Fibroblast of lung (primary cell): Measurements from ENCODE around the gene PXDC1.

Experiments used
- CTCF ChIP-seq, 2 donors: IDR thresholded peaks in 1 of 2; conservative IDR thresholded peaks in 1 of 2; 1 replicate in 1 of 2; 2 replicates in 1 of 2; pipeline ENCODE4 v1.5.1; 2011 to 2012; ENCODE audit warnings: low read length in 2 of 2, control low read depth in 1 of 2, inconsistent platforms in 1 of 2, low read depth in 1 of 2, mild to moderate bottlenecking in 1 of 2
- EZH2 ChIP-seq: IDR thresholded peaks from 2 replicates; pipeline ENCODE4 v1.5.1; 2012; ENCODE audit warnings: low read length, control low read depth, mild to moderate bottlenecking; ENCODE audit errors: missing control alignments

- TF ChIP-seq CTCF (conservative IDR thresholded peaks at IDR 0.05 in 1 of 2, IDR thresholded peaks at IDR 0.05 in 1 of 2; ENCODE audit: low read depth in 1 of 2, low read length in 2 of 2), result no peak
- no peak for TF ChIP-seq EZH2
Measured at GRCh38 chr6:3751077-3751729, at the start of gene PXDC1.
